GM13977 (cell line): Measurements from ENCODE around the gene FFAR4.
"Not testable (repeated sequence)": the region's sequence is repeated elsewhere in the genome, so short reads cannot be mapped to it uniquely, and the experiment has no call there.

Experiments used
- DNase-seq: peaks from one replicate; pipeline ENCODE4 v3.0.0; 2012; ENCODE audit warnings: low spot score
- in situ Hi-C: fragments of 300-500 bp; cut with MboI; formaldehyde crosslinking; loops from one replicate; pipeline ENCODE4 v1.12.0; 2022; ENCODE audit warnings: low sequenced_read_pairs, low pct_unique_long_range_greater_than_20kb, mixed read lengths, inconsistent platforms; ENCODE audit not compliant: unreplicated experiment
- TF ChIP-seq, protein P1 (sequence below): IDR thresholded peaks from 2 replicates; pipeline ENCODE4 v1.5.1; 2012; ENCODE audit warnings: mild to moderate bottlenecking, control low read depth; ENCODE audit not compliant: insufficient read depth; ENCODE audit errors: extremely low read depth, missing control alignments

The FFAR4 gene

DNA sequence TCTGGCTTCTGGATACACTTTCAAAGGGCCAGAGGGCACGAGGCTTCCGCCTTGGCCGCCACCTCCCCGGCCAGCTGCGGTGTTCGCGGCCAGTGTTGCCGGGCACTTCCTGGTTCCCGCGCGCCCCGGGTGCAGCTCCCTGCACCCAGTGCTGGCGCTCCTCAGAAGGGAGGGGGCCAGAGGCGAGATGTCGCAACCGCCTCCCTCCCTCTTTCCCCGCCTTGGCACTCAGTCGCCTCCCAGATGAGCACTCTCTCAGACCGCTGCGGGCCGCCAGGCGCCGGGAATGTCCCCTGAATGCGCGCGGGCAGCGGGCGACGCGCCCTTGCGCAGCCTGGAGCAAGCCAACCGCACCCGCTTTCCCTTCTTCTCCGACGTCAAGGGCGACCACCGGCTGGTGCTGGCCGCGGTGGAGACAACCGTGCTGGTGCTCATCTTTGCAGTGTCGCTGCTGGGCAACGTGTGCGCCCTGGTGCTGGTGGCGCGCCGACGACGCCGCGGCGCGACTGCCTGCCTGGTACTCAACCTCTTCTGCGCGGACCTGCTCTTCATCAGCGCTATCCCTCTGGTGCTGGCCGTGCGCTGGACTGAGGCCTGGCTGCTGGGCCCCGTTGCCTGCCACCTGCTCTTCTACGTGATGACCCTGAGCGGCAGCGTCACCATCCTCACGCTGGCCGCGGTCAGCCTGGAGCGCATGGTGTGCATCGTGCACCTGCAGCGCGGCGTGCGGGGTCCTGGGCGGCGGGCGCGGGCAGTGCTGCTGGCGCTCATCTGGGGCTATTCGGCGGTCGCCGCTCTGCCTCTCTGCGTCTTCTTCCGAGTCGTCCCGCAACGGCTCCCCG lies at the start of gene FFAR4:
Gene FFAR4 (plus strand): TSS at position 231 of the 842 bp plus-strand sequence. CDS start 56 bp downstream, at position 287.
- in situ Hi-C loops: loop anchor here (25.0 kb wide), 1 partner anchor 246 kb away; no protein-coding TSS in a partner anchor
- TF ChIP-seq, protein P1, sequence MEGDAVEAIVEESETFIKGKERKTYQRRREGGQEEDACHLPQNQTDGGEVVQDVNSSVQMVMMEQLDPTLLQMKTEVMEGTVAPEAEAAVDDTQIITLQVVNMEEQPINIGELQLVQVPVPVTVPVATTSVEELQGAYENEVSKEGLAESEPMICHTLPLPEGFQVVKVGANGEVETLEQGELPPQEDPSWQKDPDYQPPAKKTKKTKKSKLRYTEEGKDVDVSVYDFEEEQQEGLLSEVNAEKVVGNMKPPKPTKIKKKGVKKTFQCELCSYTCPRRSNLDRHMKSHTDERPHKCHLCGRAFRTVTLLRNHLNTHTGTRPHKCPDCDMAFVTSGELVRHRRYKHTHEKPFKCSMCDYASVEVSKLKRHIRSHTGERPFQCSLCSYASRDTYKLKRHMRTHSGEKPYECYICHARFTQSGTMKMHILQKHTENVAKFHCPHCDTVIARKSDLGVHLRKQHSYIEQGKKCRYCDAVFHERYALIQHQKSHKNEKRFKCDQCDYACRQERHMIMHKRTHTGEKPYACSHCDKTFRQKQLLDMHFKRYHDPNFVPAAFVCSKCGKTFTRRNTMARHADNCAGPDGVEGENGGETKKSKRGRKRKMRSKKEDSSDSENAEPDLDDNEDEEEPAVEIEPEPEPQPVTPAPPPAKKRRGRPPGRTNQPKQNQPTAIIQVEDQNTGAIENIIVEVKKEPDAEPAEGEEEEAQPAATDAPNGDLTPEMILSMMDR: no peak
- DNase-seq: no peak

DNA sequence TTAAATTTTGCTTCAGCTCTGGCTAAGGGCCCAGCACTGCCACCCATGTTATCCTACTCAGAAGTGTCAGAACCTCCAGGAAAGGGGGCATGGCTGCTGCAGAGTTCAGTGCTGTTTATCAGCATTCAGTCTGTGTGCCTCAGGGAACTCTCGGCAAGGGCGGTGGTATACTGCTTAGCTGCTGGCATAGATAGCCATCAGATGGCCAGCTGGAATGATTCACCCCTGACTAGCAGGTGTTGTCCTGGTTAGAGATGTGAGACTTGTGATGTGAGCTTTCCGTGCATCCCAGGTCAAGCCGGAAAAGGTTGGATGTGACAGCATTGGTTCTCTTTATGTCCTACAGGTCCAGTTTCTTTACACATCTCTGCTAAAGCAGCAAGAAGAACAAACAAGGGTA lies 47.9 kb upstream of the FFAR4 start:
- in situ Hi-C loops: no loop called here
- no peak for DNase-seq
- TF ChIP-seq, protein P1: no peak

DNA sequence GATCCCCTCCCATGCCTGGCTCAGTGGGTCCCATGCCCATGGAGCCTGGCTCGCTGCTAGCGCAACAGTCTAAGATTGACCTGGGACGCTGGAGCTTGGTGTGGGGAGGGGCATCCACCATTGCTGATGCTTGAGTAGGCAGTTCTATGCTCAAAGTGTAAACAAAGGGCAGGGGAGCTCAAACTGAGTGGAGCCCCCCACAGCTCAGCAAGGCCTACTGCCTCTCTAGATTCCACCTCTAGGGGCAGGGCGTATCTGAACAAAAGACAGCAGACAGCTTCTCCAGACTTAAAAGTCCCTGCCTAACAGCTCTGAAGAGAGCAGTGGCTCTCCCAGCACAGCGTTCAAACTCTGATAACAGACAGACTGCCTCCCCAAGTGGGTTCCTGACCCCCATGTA lies 31.2 kb upstream of the FFAR4 start:
- no peak for DNase-seq
- in situ Hi-C loops: no loop called here
- TF ChIP-seq, protein P1: no peak

DNA sequence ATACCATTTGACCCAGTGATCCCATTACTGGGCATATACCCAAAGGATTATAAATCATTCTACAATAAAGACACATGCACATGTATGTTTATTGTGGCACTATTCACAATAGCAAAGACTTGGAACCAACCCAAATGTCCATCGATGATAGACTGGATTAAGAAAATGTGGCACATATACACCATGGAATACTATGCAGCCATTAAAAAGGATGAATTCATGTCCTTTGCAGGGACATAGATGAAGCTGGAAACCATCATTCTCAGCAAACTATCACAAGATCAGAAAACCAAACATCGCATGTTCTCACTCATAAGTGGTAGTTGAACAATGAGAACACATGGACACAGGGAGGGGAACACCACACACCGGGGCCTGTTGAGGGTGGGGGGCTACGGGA lies 25.6 kb upstream of the FFAR4 start:
- DNase-seq, in situ Hi-C loops: not testable (repeated sequence)

DNA sequence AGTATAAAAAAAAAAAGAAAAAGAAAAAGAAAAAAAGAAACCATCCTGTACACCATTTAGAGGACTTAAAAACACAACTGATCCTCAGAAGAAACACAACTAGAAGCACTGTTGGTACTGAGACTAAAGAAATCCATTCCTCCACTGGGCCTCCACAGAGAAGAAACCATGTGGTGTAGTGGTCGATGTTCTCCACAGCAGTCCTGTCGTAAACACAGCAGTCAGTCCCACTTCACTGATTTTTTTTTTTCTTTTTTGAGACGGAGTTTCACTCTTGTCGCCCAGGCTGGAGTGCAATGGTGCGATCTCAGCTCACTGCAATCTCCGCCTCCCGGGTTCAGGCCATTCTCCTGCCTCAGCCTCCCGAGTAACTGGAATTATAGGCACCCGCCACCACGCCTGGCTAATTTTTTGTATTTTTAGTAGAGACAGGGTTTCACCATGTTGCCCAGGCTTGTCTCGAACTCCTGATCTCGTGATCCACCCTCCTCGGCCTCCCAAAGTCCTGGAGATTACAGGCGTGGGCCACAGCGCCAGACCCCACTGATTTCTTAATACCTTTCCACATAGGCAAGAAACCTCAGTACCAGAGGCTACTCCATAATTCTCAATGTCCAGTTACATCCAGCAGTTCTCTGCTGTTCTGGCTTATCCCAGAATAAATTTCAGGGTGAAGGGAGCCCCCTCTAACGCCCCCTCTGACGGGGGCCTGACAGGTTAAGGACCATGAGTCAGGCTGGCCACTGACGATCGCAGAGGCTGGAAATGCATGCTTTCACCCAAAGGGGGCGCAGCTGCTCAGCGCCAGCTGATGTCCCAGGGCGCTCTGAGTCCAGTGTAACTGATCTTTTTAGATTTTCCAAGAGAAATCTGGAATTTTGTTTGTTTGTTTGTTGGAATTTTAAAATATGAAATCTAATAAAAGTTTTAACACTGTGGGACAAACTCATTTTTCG lies 24.8 kb upstream of the FFAR4 start:
- in situ Hi-C loops: no loop called here
- TF ChIP-seq, protein P1: peak; percentile 63
- no peak for DNase-seq

DNA sequence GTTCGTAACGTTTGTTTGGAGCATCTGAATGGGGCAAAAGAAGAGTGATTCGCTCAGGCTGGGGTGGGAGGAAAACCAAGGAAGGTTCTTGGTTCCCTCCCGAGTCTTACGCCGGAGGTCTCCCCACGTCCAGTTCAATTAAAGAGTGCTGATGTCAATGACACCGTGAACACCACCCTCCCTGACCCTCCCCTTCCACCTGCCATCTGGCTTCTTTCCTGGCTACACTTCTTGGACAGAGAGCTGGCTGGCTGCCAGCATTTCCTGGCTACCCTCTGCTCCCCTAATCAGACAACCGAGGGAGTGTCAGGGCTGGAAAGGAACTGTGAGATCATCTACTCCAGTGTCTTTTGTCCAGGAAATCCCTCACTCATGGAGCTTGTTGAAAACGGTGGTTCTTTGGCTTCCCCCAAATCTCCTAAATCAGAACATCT lies 24.1 kb upstream of the FFAR4 start:
- in situ Hi-C loops: no loop called here
- DNase-seq: no peak
- TF ChIP-seq, protein P1: no peak

DNA sequence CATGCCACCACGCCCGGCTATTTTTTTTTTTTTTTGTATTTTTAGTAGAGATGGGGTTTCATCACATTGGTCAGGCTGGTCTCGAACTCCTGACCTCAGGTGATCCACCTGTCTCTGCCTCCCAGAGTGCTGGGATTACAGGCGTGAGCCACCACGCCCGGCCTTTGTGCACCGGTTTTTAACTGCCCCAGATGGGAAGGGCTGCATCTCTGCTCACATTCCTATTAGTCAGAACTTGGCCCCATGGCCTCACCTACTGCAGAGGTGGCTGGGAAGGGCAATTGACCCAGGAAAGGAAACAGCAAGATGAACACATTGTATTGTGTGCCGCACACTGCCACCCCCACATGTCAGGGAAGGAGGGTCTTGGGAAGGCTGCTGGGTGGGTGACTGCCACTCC lies 19.5 kb upstream of the FFAR4 start:
- in situ Hi-C loops, DNase-seq: not testable (repeated sequence)
